Measurements from ENCODE around the gene BLOC1S4. TPM values are rescaled to one million over a fixed set of nuclear protein-coding genes. Genes with fewer than 3 reads are reported as not detected.
A peak's percentile ranks its signal among the peaks of the same experiment; 100 is the strongest.

BLOC1S4 gene
- total and polyA plus RNA-seq, 2 experiments from 2014 or later, result 23.9 to 35.2 TPM

- H3K4me3 ChIP-seq, result no peak overlapping the region
- H3K27me3 Mint-ChIP-seq (ENCODE audit: insufficient read depth, low read depth, poor library complexity), result peaks cover 15% of the 10 kb centered on the region
- H3K4me2 ChIP-seq, result no peak overlapping the region
- no peak overlapping the region for H2AFZ ChIP-seq
- peaks cover 3% of the 10 kb centered on the region; the same call in 2 of the 3 replicates for H3K36me3 Mint-ChIP-seq (ENCODE audit: low read depth)
- no peaks in the 10 kb centered on the region for H3F3A ChIP-seq (replicated peaks; ENCODE audit: low read depth)
- TF ChIP-seq CTCF (conservative IDR thresholded peaks at IDR 0.05; ENCODE audit: low read depth in 2 of 2) (peak; percentile 87 to 97), JUNB (IDR thresholded peaks at IDR 0.05; ENCODE audit: unreplicated experiment) (no peak), ETS1 (IDR thresholded peaks at IDR 0.05) (no peak)
- peaks cover 7% of the 10 kb centered on the region; the same call in 2 of the 3 replicates for H3K4me1 Mint-ChIP-seq
- peaks cover 12% of the 10 kb centered on the region; the same call in 1 of the 2 replicates for H3K4me1 ChIP-seq (ENCODE audit: insufficient read depth)
- no peaks in the 10 kb centered on the region; the same call in 1 of the 2 replicates for H4K20me1 ChIP-seq (replicated peaks; ENCODE audit: insufficient read depth)
- peak; percentile 90 for DNase-seq (ENCODE audit: low spot score)
- H3K79me2 ChIP-seq (replicated peaks; ENCODE audit: insufficient read depth), result peaks cover 23% of the 10 kb centered on the region
- H3K36me3 ChIP-seq (ENCODE audit: insufficient read depth), result no peaks in the 10 kb centered on the region
- H3K27ac Mint-ChIP-seq, result no peak overlapping the region
- H3K9me3 Mint-ChIP-seq, result peaks cover 3% of the 10 kb centered on the region; the same call in 1 of the 3 replicates
- no peak overlapping the region for H3K27ac ChIP-seq (ENCODE audit: low read depth)
- no peaks in the 10 kb centered on the region for H3K9me2 ChIP-seq (ENCODE audit: insufficient read depth)
- H3K27me3 ChIP-seq (ENCODE audit: insufficient read depth), result no peaks in the 10 kb centered on the region
- ATAC-seq, result peak; percentile 81
- no peak overlapping the region for H3K4me3 Mint-ChIP-seq
Observed at GRCh38 chr4:6720202-6720699, 4.3 kb downstream of the BLOC1S4 start.

GRCh38 chr4:6721121-6721520, 5.1 kb downstream of the BLOC1S4 start:
- no peaks in the 10 kb centered on the region for H3K9me3 Mint-ChIP-seq
- no peaks in the 10 kb centered on the region for H3K9me2 ChIP-seq (ENCODE audit: insufficient read depth)
- H3K79me2 ChIP-seq (replicated peaks; ENCODE audit: insufficient read depth), result peaks cover 23% of the 10 kb centered on the region
- peaks cover 9% of the 10 kb centered on the region for H3K27me3 Mint-ChIP-seq (ENCODE audit: insufficient read depth, low read depth, poor library complexity)
- ATAC-seq (no peak), DNase-seq (ENCODE audit: low spot score) (no peak)
- H3K4me3 Mint-ChIP-seq, result no peak overlapping the region; the same call in 2 of the 3 replicates
- H3F3A ChIP-seq (replicated peaks; ENCODE audit: low read depth), result peaks cover 8% of the 10 kb centered on the region
- no peaks in the 10 kb centered on the region; the same call in 2 of the 3 replicates for H3K36me3 Mint-ChIP-seq (ENCODE audit: low read depth)
- no peak overlapping the region for H3K27ac Mint-ChIP-seq
- no peak overlapping the region for H2AFZ ChIP-seq
- H3K4me2 ChIP-seq, result no peak overlapping the region
- peaks cover 12% of the 10 kb centered on the region; the same call in 1 of the 2 replicates for H3K4me1 ChIP-seq (ENCODE audit: insufficient read depth)
- no peak overlapping the region for H3K27ac ChIP-seq (ENCODE audit: low read depth)
- no peak overlapping the region for H3K4me3 ChIP-seq
- no peaks in the 10 kb centered on the region for H3K27me3 ChIP-seq (ENCODE audit: insufficient read depth)
- H3K4me1 Mint-ChIP-seq, result peaks cover 7% of the 10 kb centered on the region; the same call in 2 of the 3 replicates
- no peaks in the 10 kb centered on the region for H3K36me3 ChIP-seq (ENCODE audit: insufficient read depth)
- no peaks in the 10 kb centered on the region; the same call in 1 of the 2 replicates for H4K20me1 ChIP-seq (replicated peaks; ENCODE audit: insufficient read depth)
- no peak for TF ChIP-seq EZH2phosphoT487 (IDR thresholded peaks at IDR 0.05; ENCODE audit: unreplicated experiment)
- no peak for TF ChIP-seq CREB1 (CRISPR knock-in tag; IDR thresholded peaks at IDR 0.05; ENCODE audit: low read depth)
- no peak for TF ChIP-seq REST (IDR thresholded peaks at IDR 0.05; ENCODE audit: unreplicated experiment)
- TF ChIP-seq STAT1 (IDR thresholded peaks at IDR 0.05; ENCODE audit: unreplicated experiment), result no peak
- TF ChIP-seq ZNF462 (CRISPR knock-in tag; IDR thresholded peaks at IDR 0.05), result no peak

Data from GM23338 (cell line).